COLO829 (cell line): ENCODE measurements around the gene RNF187.

Experiments used
- DNase-seq: peaks from one replicate; pipeline ENCODE4 v3.0.0; 2012; ENCODE audit warnings: low spot score

Gene RNF187

GRCh38 chr1:228544921-228545591 lies 57.9 kb downstream of the RNF187 start:
- DNase-seq, result no peak
